Stimulated activated CD4-positive, alpha-beta T cell treated with anti-CD3 and anti-CD28 coated beads, Interleukin-1b, Interleukin-23, amount 100 ng/mL, for 24 hours (primary cell): ENCODE data around the gene HNMT.
"Not testable (repeated sequence)": the region's sequence is repeated elsewhere in the genome, so short reads cannot be mapped to it uniquely, and the experiment has no call there.

Source experiments
- DNase-seq, 4 experiments: peaks; one replicate each; pipeline ENCODE4 v3.0.0-alpha.2; 2020; ENCODE audit warnings: low read depth in 4 of 4, low spot score in 1 of 4

The HNMT gene

DNA sequence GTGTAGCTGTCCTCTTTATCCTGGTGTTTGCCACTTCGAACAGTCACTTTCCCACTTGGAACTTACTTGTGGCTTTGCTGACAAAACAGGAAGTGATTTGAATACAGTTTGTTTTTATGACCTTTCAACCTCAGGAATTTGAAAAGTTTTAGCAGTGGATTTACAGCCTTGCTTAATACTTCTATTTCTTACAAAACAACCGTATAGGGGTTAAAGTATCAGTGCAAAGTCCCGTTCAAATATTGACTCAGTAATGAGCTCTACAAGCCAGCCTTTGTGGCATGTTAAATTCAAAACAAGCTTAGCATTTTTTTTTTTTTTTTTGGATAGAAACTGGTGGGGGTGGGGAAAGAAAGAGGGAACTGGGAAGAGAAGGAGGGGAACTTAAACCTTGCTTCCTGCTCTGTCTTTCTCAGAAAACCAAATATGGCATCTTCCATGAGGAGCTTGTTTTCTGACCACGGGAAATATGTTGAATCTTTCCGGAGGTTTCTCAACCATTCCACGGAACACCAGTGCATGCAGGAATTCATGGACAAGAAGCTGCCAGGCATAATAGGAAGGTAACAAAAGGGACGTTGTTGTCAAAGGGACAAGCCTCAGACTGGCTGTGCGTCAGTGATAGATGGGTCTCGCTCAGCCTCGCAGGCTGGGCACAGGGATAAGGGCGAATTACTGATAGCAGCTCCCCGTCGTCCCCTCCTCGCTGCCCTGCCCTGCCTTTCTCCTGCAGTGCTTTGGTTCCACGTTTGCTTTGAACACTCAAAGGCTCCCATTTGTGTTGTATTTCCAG is at the start of gene HNMT:
HNMT (plus strand) TSS at position 408 of the 793 bp plus-strand sequence; CDS start at position 427, 19 bp downstream.
- DNase-seq = no peak

DNA sequence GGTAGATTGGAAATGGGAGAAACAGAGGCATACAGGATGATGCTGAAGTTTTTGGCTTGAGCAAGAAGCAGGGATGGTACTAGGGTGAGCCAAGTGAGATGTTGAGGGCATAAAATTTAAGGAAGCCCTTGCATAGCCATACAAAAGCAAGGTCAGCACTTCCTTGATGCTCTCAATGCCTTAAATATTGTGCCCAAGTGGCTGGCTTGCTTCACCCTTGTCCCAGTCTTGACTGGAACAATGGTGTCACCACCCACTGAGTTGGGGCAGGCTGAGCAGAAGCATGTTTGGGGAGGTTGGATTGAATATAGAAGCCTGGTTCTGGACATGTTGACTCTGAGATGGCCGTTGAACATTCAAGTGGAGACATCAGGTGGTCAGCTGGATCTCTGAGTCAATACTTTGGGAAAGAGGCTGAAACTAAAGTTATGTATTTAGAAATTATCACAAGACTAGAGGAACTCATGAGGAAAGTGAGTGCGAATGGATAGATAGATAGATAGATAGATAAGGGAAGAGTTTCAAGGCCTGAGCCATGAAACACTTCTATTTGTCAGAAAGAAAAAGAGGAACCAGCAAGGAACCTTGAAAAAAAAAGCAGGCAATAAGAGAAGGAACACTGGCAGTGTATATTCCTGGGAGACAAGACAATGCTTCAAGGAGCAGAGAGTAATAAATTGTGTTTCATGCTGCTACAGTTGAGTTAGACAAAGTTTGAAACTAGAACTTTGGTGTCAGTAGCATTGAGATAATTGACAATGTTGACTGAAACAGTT is 43.0 kb upstream of the HNMT start:
- DNase-seq = no peak

DNA sequence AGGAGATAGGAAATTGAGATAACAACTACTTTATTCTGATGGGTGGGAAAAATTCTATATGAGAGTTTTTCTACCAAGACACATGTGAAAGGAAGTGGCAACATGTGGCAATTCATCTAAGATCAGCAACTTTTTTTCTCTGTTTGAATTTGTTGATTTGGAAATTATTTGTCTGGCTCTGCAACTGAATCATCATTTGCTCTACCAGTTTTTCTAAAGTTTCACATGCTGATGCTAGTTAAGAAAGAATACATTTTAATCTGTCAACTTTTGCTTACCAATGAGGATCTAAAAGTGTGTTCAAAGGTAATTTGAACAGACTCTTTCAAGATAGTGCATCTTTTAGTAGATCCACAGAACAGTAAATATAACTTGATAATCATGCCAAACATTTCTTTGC is 42.1 kb upstream of the HNMT start:
- not testable (repeated sequence) for DNase-seq

DNA sequence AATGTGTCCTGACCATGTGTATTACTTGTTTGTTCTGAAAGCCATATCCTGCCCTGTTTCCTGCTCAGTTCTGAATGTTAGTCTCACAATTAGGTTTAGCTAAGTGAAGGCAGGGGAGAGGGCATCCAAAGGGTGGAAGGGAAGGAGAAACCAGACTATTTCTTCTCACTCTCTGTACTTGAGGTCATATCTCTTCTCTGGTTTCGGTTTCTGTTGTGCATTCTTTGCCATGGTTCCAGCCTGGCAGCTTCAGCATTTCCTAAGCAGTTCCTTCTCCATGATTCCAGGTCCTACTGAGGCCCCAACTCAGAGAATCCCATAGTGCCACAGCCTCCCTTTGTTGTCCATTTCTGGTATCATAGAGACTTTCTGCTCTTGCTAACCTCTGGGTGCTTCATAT is 40.3 kb upstream of the HNMT start:
- DNase-seq = no peak

DNA sequence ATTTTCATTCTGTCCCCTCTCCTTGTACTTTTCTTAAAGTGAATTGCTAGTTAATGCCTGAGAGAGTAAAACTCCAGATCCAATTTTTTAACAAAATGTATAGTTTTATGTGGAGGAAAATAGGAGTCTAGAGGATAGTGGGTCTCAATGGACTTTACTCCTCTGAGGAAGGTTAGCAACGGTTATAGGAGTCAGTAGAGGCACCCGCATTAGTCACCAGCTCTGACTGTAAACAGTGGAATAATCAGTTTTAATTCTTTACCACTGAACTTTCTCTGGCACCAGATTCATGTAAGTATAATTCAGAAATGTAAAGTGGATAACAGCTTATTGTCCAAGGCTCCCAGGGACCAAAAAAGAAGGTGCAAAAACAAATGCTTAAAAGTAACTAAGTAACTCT is 38.7 kb upstream of the HNMT start:
- no peak for DNase-seq

DNA sequence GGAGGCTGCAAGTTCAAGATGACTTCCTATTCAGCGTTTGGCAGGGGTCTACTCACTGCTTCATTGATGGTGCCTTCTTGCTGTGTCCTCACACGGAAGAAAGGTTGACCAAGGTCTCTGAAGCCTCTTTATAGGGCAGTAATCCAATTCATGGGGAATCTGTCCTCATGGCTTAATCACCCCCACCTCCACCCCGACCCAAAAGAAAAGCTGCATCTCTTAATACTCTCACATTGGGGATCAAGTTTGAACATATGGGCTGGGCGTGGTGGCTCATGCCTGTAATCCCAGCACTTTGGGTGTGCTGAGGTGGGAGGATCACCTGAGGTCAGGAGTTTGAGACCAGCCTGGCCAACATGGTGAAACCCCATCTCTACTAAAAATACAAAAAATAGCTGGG is 36.4 kb upstream of the HNMT start:
- no peak for DNase-seq

DNA sequence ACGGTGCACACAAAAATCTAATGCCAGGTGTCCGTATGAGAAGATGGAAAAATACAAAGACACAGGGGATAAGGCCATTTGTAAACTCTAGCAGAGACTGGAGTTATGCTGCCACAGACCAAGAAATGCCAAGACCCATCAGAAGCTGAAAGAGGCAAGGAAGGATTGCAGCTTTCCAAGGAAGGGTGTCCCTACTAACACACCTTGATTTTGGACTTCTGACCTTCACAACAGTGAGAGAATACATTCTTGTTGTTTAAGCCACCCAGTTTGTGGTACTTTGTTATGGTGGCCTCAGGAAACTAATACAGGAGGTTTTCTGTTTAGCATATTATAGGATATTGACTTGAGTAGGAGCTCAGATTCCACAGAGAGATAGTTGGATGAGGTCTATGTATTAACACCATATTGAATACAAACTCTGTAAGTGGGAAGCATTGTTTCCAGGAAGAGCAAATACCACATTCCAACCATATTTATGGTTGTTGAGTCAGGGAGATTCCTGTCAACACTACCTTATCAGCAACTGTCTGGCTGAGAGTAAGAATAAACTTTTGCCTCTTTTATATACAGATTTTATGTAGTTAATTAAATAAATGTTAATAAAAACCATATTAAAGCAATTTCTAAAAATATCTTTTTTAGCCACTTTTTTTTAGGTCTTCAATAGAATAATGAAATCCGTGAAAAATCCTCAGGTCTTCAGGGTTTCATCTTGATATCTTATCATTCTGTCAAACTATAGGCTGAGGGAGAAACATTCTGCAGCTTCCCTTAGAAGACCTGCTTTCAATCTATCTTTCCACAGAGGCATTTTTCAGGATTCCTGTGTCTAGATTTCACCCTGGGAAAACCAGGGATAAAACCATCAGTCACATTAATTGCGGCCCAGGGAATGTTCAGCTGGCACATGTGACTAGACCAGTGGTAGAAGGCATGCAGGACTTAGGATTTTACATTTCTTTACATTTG is 35.4 kb upstream of the HNMT start:
- DNase-seq = no peak

DNA sequence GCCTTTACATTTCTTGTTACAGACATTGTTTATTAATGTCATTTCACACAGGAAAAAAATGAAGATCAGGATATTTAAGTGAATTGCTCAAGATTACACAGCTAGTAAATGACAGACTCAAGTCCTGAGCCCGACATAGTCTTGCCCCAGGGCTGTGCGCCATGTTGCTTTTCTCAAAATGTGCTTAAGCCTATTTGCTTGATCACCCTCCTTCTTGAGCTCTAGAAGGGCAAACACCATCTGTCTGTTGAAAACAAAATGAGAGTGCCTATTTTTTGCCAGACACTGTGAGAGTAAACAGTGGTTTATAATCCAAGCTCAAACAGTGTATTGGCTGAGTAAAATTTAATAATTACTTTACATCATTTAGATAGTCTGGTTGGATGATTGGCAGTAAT is 34.8 kb upstream of the HNMT start:
- DNase-seq = no peak

DNA sequence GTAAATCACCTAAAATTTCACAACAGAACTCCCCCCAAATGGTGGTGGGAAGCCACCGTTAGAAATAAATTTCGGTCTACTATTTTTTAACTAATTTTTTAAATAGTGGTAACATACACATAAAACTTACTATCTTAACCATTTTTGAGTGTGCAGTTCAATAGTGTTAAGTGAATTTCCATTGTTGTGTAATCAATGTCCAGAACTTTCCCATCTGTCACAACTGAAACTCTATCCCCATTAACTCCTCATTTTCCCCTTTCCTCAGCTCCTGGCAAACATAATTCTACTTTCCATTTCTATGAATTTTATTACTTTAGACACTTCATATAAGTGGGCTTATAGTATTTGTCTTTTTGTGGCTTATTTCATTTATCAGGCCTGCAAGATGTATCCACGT is 34.1 kb upstream of the HNMT start:
- no peak for DNase-seq

DNA sequence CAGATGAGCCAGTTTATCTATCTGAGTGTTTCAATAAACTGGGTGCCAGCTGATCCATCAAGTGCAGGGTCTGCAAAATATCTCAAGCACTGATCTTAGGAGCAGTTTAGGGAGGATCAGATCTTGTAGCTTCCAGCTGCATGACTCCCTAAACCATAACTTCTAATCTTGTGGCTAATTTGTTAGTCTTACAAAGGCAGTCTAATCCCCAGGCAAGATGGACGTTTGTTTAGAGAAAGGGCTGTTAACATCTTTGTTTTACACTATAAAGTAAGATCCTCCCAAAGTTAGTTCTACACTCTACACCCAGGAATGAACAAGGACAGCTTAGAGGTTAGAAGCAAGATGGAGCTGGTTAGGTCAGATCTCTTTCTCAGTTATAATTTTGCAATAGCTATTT is 28.7 kb upstream of the HNMT start:
- no peak for DNase-seq

DNA sequence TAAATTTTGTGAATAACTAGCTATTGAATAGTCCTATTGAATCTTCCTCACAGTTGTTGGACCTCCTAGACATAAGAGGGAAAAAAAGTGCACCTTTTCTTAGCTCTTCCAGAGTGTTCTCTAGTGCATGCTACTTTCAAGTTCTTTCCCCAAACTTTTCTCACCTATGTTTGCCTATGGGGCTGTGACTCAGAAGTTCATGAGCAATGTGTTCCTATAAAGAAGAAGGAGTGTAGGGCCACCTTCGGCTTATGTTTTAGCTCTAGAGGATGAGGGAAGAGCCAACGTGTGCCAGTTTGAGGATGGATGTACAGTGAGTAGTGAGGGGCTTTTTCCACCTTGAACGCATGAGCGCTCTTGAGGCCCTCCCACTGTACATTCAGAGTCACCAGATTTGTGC is 27.0 kb upstream of the HNMT start:
- no peak for DNase-seq

DNA sequence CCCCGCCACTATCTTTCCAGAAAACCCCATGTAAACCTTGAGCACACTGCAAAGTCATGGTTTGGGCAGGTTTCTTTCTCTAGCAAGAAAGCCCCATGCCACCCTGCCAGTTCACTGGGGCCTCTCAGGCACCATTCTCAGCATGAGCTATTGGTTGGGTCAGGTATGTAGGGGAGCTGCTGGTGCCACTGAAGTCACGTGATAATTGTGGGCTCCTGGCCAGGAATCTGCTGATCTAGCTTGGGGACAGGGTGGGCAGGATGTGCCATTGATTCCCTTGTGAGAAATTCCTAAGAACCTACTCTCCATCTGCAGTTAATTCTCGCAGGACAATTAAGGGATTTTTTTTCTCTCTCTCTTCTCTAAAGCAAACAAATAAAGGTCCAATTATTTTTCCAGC is 26.5 kb upstream of the HNMT start:
- no peak for DNase-seq

DNA sequence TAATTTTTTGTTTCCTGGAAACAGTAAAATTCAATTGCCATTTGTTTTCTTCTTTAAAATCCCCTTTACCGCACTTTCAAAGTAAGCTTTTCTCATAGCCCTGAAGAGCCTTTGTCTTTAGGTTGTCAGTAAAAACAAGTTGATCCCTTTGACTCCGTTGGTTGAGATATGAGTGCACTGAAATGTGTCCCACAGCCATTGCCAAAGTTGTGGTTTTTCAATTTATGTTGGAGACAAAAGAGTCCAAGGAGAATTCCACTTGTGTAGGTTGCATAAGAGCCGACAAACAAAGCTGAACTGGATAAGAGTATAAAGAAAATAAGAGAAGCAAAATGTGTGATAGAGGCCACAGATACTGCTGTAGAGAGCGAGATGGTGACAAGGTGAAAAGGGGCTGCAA is 26.1 kb upstream of the HNMT start:
- no peak for DNase-seq

DNA sequence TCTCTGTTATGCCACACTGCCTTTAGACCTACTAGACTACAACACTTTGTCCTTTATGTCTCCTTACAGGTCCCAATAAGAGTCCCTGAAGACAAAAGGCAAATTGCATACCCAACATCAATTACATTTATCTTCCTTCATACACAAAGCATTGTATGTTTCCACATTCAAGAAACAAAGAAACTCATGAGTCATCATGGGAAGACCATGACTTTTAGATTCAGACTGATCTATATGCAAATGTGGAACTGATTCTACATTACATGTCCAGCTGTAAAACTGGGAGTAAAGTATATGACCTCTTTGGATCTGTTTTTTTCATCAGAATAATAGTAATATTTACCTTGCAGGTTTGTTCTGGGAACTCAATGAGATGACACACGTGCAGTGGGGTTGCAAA is 25.2 kb upstream of the HNMT start:
- DNase-seq = no peak

DNA sequence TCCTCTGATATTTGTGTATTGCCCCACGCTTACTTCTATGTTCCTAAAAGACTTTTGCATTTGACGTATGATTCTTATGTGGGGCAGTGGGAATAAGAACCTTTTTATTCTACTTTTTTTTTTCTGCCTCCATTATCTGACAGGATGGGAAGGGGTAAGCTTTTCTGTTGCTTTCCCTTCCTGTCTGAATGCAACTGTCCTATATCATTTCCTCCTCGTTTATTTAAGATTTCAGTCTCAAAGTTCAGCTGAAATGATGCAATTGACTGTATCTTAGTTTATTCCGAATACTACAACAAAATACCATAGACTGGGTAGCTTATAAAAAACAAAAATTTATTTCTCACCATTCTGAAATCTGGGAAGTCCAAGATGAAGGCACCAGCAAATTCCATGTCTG is 24.1 kb upstream of the HNMT start:
- DNase-seq = no peak

DNA sequence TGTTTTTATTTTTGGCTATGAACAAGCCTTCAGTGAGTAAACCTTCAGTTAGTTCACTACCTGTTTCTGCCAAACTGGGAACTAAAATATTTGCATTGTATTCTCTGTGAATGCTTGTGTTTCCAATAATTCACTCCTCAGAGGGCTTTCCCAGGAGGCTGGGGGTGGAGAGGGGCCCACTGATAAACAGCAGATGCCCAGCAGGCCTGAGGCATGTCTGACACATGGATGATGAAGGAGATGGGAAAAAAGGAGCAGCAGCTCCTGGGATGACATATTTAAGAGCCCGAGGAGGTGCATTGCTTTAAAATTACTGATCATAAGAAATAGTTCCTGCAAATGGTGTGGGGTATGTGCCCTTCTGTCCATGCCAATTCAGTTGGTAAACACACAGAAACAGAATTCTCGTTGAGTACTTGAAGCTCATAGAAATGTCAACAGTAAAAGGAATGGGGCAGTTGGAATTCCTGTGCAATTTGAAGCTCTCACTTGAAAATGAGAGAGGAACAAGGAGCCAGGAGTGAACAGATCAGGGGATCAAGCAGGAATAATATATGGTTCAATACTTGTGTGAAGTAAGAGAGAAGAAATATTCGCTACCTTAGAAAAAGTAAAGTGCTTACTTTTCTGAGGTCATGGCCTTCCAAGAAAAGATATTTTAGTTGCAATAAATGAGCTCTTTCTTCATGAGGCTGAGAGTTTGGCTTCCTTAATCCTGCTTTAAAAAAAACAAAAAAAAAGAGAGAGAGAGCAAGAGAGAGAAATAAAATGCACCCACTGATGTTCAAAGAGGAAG is 22.0 kb upstream of the HNMT start:
- no peak for DNase-seq

DNA sequence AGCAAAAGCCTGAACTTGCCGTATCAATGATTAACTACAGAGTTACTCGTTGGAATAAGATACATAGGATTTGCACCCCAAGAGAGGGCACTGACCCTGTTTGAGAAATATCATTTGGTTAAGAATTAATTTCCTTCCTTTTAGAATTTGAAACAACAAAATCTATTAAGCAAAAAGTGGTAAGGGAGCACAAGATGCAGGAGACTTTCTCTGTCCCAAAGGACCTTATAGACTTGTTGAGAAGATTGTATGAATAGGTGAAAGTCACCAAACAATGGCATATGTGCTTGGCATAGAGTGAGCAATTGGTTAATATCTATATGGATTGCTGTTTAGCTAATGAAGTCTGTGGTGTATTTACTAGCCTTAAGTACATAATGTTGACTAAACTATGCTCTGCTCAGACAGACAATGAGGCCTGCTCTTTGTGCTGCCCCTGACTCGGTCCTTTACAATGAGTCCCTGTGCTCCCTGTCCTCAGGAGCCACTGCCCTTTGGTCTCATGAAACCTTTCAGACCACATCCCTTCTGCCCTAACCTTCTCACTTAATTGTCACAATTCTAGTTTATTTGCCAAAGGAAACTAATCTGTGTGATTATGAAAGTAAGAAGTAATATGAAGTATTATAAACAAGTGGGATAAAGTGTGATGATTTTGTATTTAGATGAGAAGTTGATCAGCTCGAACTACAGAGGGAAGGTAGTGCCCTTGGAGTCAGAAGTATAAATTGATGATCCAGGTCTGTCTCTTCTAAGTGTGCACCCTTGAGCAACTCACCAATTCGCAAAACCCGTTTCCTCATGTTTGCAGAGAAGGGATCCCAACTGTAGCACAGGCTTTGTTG is 21.2 kb upstream of the HNMT start:
- DNase-seq = no peak

DNA sequence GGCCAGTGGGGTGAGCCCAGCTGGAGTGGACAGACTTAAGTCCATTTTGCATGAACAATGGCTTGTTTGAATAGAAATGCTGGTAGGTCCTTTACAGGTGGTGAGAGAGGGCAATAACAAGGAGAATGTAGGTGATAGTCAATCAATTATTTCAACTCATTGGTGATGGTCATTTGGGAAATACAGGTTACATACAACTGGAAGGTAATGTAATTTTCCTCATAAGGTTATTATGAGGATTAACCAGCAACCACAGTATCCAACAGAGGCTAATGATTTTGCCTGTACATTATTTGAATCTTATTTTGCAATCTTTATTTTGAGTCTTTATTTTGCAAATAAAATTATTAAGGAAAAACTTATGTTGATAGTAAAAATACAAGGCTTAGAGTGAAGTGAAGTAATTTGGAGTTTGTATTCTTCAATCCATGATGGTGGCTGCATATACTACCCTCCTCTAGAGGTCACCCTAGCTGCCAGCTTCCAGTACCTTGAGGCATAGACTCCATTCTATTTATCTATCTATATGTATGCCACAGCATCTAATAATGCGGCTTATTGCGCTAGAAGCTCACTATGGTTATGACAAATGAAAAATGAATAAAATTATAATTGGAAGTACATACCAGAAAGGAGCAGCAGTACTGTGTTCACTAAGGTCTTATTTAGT is 20.5 kb upstream of the HNMT start:
- DNase-seq = no peak

DNA sequence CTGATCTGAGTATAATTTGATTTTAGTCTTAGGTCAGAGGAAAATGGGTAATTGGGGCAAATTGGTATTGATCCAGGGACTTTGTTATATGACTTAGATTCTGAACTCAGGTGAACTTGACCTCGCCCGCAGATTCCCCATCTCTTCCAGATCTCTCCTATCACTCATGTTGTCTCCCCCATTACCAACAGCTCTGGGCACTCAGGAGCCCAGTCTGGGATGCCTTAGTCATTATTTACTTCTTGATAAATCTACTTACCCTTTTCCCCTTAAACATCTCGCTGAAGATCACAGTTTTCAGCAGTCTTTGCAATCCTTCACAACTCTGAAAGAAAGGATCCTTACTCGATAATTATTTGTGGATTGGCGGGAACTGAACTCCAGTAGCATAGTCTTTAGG is 19.6 kb upstream of the HNMT start:
- no peak for DNase-seq
